Loucy (cell line): ENCODE measurements around the gene CDK19.

Experiments used
- EZH2phosphoT487 ChIP-seq: fragments of 200-600 bp; IDR thresholded peaks from 2 replicates; pipeline ENCODE4 v1.6.1; 2018; ENCODE audit warnings: antibody characterized with exemption, mild to moderate bottlenecking, moderate library complexity, borderline replicate concordance
- TF ChIP-seq, protein P1 (sequence below): fragments of 200-600 bp; sonication (generic); conservative IDR thresholded peaks from 2 replicates; pipeline ENCODE4 v1.5.1; 2014; ENCODE audit warnings: mild to moderate bottlenecking, antibody characterized with exemption, low read length

DNA sequence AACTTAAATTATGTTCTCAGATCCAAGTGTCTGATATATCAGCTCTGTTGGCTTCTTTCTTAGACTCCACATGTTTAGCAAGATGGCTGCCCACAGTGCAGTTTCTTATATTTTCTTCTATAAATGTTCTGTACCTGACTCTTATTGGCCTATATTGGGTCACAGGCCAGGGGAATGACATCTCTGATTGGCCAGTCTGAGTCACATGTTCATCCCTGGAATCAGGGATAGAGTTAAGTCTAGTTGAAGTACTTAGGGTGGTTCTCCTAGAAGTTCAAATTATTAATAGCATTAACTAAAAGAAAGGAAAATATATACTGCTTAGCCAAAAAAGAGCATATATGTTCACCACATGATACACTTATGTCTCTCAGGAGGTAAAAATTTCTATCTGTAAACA, 233.6 kb downstream of the CDK19 start:
- TF ChIP-seq, protein P1, sequence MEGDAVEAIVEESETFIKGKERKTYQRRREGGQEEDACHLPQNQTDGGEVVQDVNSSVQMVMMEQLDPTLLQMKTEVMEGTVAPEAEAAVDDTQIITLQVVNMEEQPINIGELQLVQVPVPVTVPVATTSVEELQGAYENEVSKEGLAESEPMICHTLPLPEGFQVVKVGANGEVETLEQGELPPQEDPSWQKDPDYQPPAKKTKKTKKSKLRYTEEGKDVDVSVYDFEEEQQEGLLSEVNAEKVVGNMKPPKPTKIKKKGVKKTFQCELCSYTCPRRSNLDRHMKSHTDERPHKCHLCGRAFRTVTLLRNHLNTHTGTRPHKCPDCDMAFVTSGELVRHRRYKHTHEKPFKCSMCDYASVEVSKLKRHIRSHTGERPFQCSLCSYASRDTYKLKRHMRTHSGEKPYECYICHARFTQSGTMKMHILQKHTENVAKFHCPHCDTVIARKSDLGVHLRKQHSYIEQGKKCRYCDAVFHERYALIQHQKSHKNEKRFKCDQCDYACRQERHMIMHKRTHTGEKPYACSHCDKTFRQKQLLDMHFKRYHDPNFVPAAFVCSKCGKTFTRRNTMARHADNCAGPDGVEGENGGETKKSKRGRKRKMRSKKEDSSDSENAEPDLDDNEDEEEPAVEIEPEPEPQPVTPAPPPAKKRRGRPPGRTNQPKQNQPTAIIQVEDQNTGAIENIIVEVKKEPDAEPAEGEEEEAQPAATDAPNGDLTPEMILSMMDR, result no peak
- TF ChIP-seq EZH2phosphoT487, result no peak
